Karpas-422 (cell line): ENCODE measurements around the gene MICOS13. TPM values are rescaled to one million over a fixed set of nuclear protein-coding genes. Genes with fewer than 3 reads are reported as not detected.
A peak's percentile ranks its signal among the peaks of the same experiment; 100 is the strongest.

Experiments used
- DNase-seq: peaks from one replicate; pipeline ENCODE4 v3.0.0-alpha.2; 2015
- H2AFZ ChIP-seq: fragments of 200-600 bp; sonication (generic); 2 replicates; pipeline ENCODE4 v1.6.1; 2014; ENCODE audit warnings: antibody characterized with exemption, low read length, mixed read lengths
- H3K27ac ChIP-seq: fragments of 200-600 bp; sonication (generic); 2 replicates; pipeline ENCODE4 v1.5.1; 2014; ENCODE audit warnings: mild to moderate bottlenecking, low read length, moderate library complexity
- H3K27me3 ChIP-seq: fragments of 200-600 bp; sonication (generic); 2 replicates; pipeline ENCODE4 v1.6.1; 2014; ENCODE audit warnings: low read length, mixed read lengths
- H3K36me3 ChIP-seq: fragments of 200-600 bp; sonication (generic); 2 replicates; pipeline ENCODE4 v1.6.1; 2014; ENCODE audit warnings: low read length, mixed read lengths; ENCODE audit not compliant: insufficient read depth
- H3K4me1 ChIP-seq: fragments of 200-600 bp; sonication (generic); 2 replicates; pipeline ENCODE4 v1.6.1; 2014; ENCODE audit warnings: mild to moderate bottlenecking, low read length, mixed read lengths
- H3K4me2 ChIP-seq: fragments of 200-600 bp; sonication (generic); 2 replicates; pipeline ENCODE4 v1.6.1; 2014; ENCODE audit warnings: low read length, low read depth, mild to moderate bottlenecking; ENCODE audit not compliant: poor library complexity, severe bottlenecking
- H3K4me3 ChIP-seq: fragments of 200-600 bp; sonication (generic); 2 replicates; pipeline ENCODE4 v1.5.1; 2014; ENCODE audit warnings: mild to moderate bottlenecking, antibody characterized with exemption, low read length, mixed read lengths
- H3K79me2 ChIP-seq: fragments of 200-600 bp; sonication (generic); 2 replicates; pipeline ENCODE4 v1.6.1; 2014; ENCODE audit warnings: mild to moderate bottlenecking, low read length, mixed read lengths
- H3K9ac ChIP-seq: fragments of 200-600 bp; sonication (generic); 2 replicates; pipeline ENCODE4 v1.6.0; 2014; ENCODE audit warnings: low read length
- H3K9me2 ChIP-seq: fragments of 200-600 bp; sonication (generic), shearing (Covaris generic); replicated peaks from 2 replicates; pipeline ENCODE4 v1.6.0; 2014; ENCODE audit warnings: mild to moderate bottlenecking, low read length, moderate library complexity; ENCODE audit not compliant: insufficient read depth
- H3K9me3 ChIP-seq: fragments of 300-700, 200-600 bp; sonication (generic); 2 replicates; pipeline ENCODE4 v1.6.1; 2014; ENCODE audit warnings: low read length, mixed read lengths
- H4K20me1 ChIP-seq: fragments of 200-600 bp; sonication (generic); 2 replicates; pipeline ENCODE4 v1.6.1; 2014; ENCODE audit warnings: mild to moderate bottlenecking, antibody characterized with exemption, low read length, low read depth; ENCODE audit not compliant: insufficient read depth
- total RNA-seq: library from RNA; depleted of rRNA; stranded (reverse); fragments of >200 nt; shearing (Covaris generic); gene quantifications from 2 replicates; pipeline ENCODE4 v1.2.3, GENCODE V29; 2014; ENCODE audit warnings: low replicate concordance

MICOS13 gene
- total RNA-seq, 1 experiment from 2014 or later: 63.4 TPM

- no peak overlapping the region for H3K27ac ChIP-seq
- peaks cover 4% of the 10 kb centered on the region; the same call in 1 of the 2 replicates for H4K20me1 ChIP-seq
- H2AFZ ChIP-seq: no peak overlapping the region
- H3K79me2 ChIP-seq: 0 out of 2 replicates have a peak, but pooled peaks cover 4% of the 10 kb centered on the region
- DNase-seq: no peak
- H3K9ac ChIP-seq: no peak overlapping the region
- no peak overlapping the region for H3K4me3 ChIP-seq
- no peaks in the 10 kb centered on the region for H3K9me2 ChIP-seq
- H3K36me3 ChIP-seq: peaks cover 29% of the 10 kb centered on the region
- H3K4me2 ChIP-seq: no peak overlapping the region
- no peaks in the 10 kb centered on the region for H3K4me1 ChIP-seq
- no peaks in the 10 kb centered on the region for H3K9me3 ChIP-seq
- H3K27me3 ChIP-seq: no peaks in the 10 kb centered on the region
These were observed 8.7 kb downstream of the MICOS13 start for GRCh38 chr19:5671600-5671999.

GRCh38 chr19:5669212-5669611 is 11.1 kb downstream of the MICOS13 start:
- Histone ChIP-seq H3K9me3 (no peaks in the 10 kb centered on the region), H3K36me3 (peaks cover 50% of the 10 kb centered on the region), H4K20me1 (peaks cover 4% of the 10 kb centered on the region; the same call in 1 of the 2 replicates), H3K4me1 (no peaks in the 10 kb centered on the region), H3K27ac (no peak overlapping the region), H3K4me3 (no peak overlapping the region), H3K27me3 (no peaks in the 10 kb centered on the region), H2AFZ (no peak overlapping the region), H3K9me2 (no peaks in the 10 kb centered on the region), H3K79me2 (0 out of 2 replicates have a peak, but pooled peaks cover 4% of the 10 kb centered on the region), H3K9ac (no peak overlapping the region), H3K4me2 (no peak overlapping the region)
- no peak for DNase-seq

GRCh38 chr19:5667751-5668271 is 12.5 kb downstream of the MICOS13 start:
- H3K4me1 ChIP-seq: no peaks in the 10 kb centered on the region
- no peak for DNase-seq
- no peaks in the 10 kb centered on the region for H3K27me3 ChIP-seq
- H3K4me3 ChIP-seq: no peak overlapping the region
- H3K36me3 ChIP-seq: peaks cover 59% of the 10 kb centered on the region
- no peak overlapping the region for H3K27ac ChIP-seq
- H3K4me2 ChIP-seq: no peak overlapping the region
- no peak overlapping the region for H3K9ac ChIP-seq
- H3K9me3 ChIP-seq: no peaks in the 10 kb centered on the region
- H4K20me1 ChIP-seq: peaks cover 10% of the 10 kb centered on the region; the same call in 1 of the 2 replicates
- H3K9me2 ChIP-seq: no peaks in the 10 kb centered on the region
- H3K79me2 ChIP-seq: peaks cover 7% of the 10 kb centered on the region; the same call in 1 of the 2 replicates
- H2AFZ ChIP-seq: no peak overlapping the region

GRCh38 chr19:5666921-5667610 is 13.2 kb downstream of the MICOS13 start:
- Histone ChIP-seq H3K4me1 (no peaks in the 10 kb centered on the region), H2AFZ (no peak overlapping the region), H3K4me3 (no peak overlapping the region), H3K27me3 (no peaks in the 10 kb centered on the region), H3K9me2 (no peaks in the 10 kb centered on the region), H3K9ac (no peak overlapping the region), H3K27ac (no peak overlapping the region), H4K20me1 (peaks cover 10% of the 10 kb centered on the region; the same call in 1 of the 2 replicates), H3K4me2 (no peak overlapping the region), H3K36me3 (peaks cover 59% of the 10 kb centered on the region), H3K79me2 (peaks cover 7% of the 10 kb centered on the region; the same call in 1 of the 2 replicates), H3K9me3 (no peaks in the 10 kb centered on the region)
- no peak for DNase-seq

GRCh38 chr19:5665781-5666513 is 14.4 kb downstream of the MICOS13 start:
- Histone ChIP-seq H3K9me3 (no peaks in the 10 kb centered on the region), H3K4me1 (no peaks in the 10 kb centered on the region), H3K27ac (no peak overlapping the region), H3K9ac (no peak overlapping the region), H3K36me3 (peaks cover 60% of the 10 kb centered on the region), H2AFZ (no peak overlapping the region), H3K4me2 (no peak overlapping the region), H3K79me2 (peaks cover 7% of the 10 kb centered on the region; the same call in 1 of the 2 replicates), H3K27me3 (no peaks in the 10 kb centered on the region), H3K9me2 (no peaks in the 10 kb centered on the region), H3K4me3 (no peak overlapping the region), H4K20me1 (peaks cover 10% of the 10 kb centered on the region; the same call in 1 of the 2 replicates)
- peak; percentile 42 for DNase-seq

- no peaks in the 10 kb centered on the region for H3K4me1 ChIP-seq
- no peak overlapping the region for H3K4me2 ChIP-seq
- no peak overlapping the region for H3K4me3 ChIP-seq
- no peaks in the 10 kb centered on the region for H3K27me3 ChIP-seq
- H3K9me2 ChIP-seq: no peaks in the 10 kb centered on the region
- H3K27ac ChIP-seq: no peak overlapping the region
- H4K20me1 ChIP-seq: peaks cover 10% of the 10 kb centered on the region; the same call in 1 of the 2 replicates
- peaks cover 12% of the 10 kb centered on the region; the same call in 1 of the 2 replicates for H3K79me2 ChIP-seq
- no peak overlapping the region for H2AFZ ChIP-seq
- no peaks in the 10 kb centered on the region for H3K9me3 ChIP-seq
- DNase-seq: no peak
- peaks cover 63% of the 10 kb centered on the region for H3K36me3 ChIP-seq
- no peak overlapping the region for H3K9ac ChIP-seq
These were observed 15.8 kb downstream of the MICOS13 start for GRCh38 chr19:5664515-5664914.

GRCh38 chr19:5663904-5664303 is 16.4 kb downstream of the MICOS13 start:
- Histone ChIP-seq H3K79me2 (peaks cover 12% of the 10 kb centered on the region; the same call in 1 of the 2 replicates), H3K36me3 (peaks cover 57% of the 10 kb centered on the region), H3K9me2 (no peaks in the 10 kb centered on the region), H4K20me1 (peaks cover 10% of the 10 kb centered on the region; the same call in 1 of the 2 replicates), H3K4me1 (no peaks in the 10 kb centered on the region), H3K27me3 (no peaks in the 10 kb centered on the region), H3K4me3 (no peak overlapping the region), H3K9ac (no peak overlapping the region), H2AFZ (no peak overlapping the region), H3K4me2 (no peak overlapping the region), H3K27ac (no peak overlapping the region), H3K9me3 (no peaks in the 10 kb centered on the region)
- DNase-seq: no peak

- Histone ChIP-seq H3K79me2 (peaks cover 14% of the 10 kb centered on the region; the same call in 1 of the 2 replicates), H3K4me3 (no peak overlapping the region), H3K36me3 (peaks cover 46% of the 10 kb centered on the region), H4K20me1 (peaks cover 7% of the 10 kb centered on the region; the same call in 1 of the 2 replicates), H3K9ac (no peak overlapping the region), H3K4me2 (no peak overlapping the region), H3K4me1 (no peaks in the 10 kb centered on the region), H3K9me3 (no peaks in the 10 kb centered on the region), H3K27me3 (no peaks in the 10 kb centered on the region), H3K9me2 (no peaks in the 10 kb centered on the region), H2AFZ (no peak overlapping the region), H3K27ac (no peak overlapping the region)
- no peak for DNase-seq
These were observed 18.8 kb downstream of the MICOS13 start for GRCh38 chr19:5661483-5661882.
